RPMI7951 (cell line): Measurements from ENCODE around the gene PTMA. TPM values are rescaled to one million over a fixed set of nuclear protein-coding genes. Genes with fewer than 3 reads are reported as not detected.

Source experiments
- DNase-seq: peaks from one replicate; pipeline ENCODE4 v3.0.0-alpha.2; 2012; ENCODE audit warnings: low read depth
- total RNA-seq: library from RNA; depleted of rRNA; stranded (reverse); fragments of >200 nt; shearing (Covaris generic); gene quantifications from 2 replicates; pipeline ENCODE4 v1.2.3, GENCODE V29; 2014; rRNA removed

The PTMA gene
- total RNA-seq, 1 experiment from 2014 or later: 1,788 TPM

DNA sequence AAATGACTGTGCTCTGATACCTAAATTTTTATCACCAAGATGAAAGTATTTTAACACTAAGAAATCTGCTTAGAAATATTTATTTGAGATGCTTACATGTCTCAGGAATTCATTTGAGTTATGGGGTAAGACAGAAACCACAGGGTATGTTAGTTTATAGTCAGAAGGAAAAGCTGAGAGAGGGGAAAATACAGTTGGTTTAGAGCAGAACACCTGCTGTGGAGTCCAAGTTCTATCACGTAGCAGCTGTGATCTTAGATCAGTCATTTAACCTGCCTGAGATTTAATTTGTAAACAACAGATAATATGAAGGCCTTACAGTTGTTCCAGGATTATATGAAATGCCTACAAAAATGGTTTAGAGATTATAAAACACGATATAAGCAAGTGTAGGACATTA, 43.7 kb downstream of the PTMA start:
- no peak for DNase-seq

- no peak for DNase-seq
Observed at GRCh38 chr2:231761735-231762134, 53.4 kb downstream of the PTMA start.

Other genes starting within 250 kb of the PTMA start
- gene NCL, start 244.0 kb upstream of the PTMA start, total RNA-seq: 118 and 133 TPM in 2 replicates
- gene NMUR1, start 178.1 kb upstream of the PTMA start, total RNA-seq: not detected in 2 replicates
- gene TEX44, start 115.7 kb upstream of the PTMA start, total RNA-seq: not detected in 2 replicates
- gene PDE6D, start 72.8 kb downstream of the PTMA start, total RNA-seq: 77.3 and 84.9 TPM in 2 replicates
- gene COPS7B, start 77.9 kb downstream of the PTMA start, total RNA-seq: 21.8 and 22.8 TPM in 2 replicates
- gene NPPC, start 217.9 kb downstream of the PTMA start, total RNA-seq: 0.59 TPM in 1 of 2 replicates, not detected in the other